Activated CD4-positive, alpha-beta memory T cell treated with anti-CD3 and anti-CD28 coated beads for 36 hours (primary cell): ENCODE results near the gene TMEM116. TPM values are rescaled to one million over a fixed set of nuclear protein-coding genes. Genes with fewer than 3 reads are reported as not detected.
"Not testable (repeated sequence)": the region's sequence is repeated elsewhere in the genome, so short reads cannot be mapped to it uniquely, and the experiment has no call there.

Experiments used
- CTCF ChIA-PET: fragments of 350-600 bp; sonication (Branson Sonifier 250); formaldehyde crosslinking; loops from one replicate; lab custom pipeline; 2021; ENCODE audit warnings: antibody characterized with exemption, inconsistent platforms; lab: Charles Lee
- POLR2A ChIA-PET: fragments of 350-600 bp; sonication (Branson Sonifier 250); formaldehyde crosslinking; loops from one replicate; lab custom pipeline; 2021; ENCODE audit warnings: antibody characterized with exemption; lab: Charles Lee
- DNase-seq: peaks from one replicate; pipeline ENCODE4 v3.0.0-alpha.2; 2020
- H3K27ac Mint-ChIP-seq: one replicate; pipeline ENCODE4 v1.8.0; 2021; ENCODE audit warnings: mixed read lengths
- H3K27me3 Mint-ChIP-seq: one replicate; pipeline ENCODE4 v1.8.0; 2021; ENCODE audit warnings: mixed read lengths
- H3K36me3 Mint-ChIP-seq: one replicate; pipeline ENCODE4 v1.8.0; 2021; ENCODE audit warnings: mixed read lengths
- H3K4me1 Mint-ChIP-seq: one replicate; pipeline ENCODE4 v1.8.0; 2021; ENCODE audit warnings: low read depth, mixed read lengths
- H3K4me3 Mint-ChIP-seq: one replicate; pipeline ENCODE4 v1.8.0; 2021; ENCODE audit warnings: mild to moderate bottlenecking, mixed read lengths
- H3K9me3 Mint-ChIP-seq: one replicate; pipeline ENCODE4 v1.8.0; 2021; ENCODE audit warnings: mixed read lengths
- intact Hi-C: fragments of 100-400 bp; cut with micrococcal nuclease; formaldehyde crosslinking; loops from one replicate; pipeline ENCODE4 v1.15.1; 2023
- total RNA-seq, 2 experiments: library from RNA; stranded (reverse); gene quantifications; one replicate each; pipeline ENCODE4 v1.2.3, GENCODE V29; 2021

TMEM116 gene
- 10 to 100 TPM; 14.0 to 17.1 TPM for total RNA-seq

DNA sequence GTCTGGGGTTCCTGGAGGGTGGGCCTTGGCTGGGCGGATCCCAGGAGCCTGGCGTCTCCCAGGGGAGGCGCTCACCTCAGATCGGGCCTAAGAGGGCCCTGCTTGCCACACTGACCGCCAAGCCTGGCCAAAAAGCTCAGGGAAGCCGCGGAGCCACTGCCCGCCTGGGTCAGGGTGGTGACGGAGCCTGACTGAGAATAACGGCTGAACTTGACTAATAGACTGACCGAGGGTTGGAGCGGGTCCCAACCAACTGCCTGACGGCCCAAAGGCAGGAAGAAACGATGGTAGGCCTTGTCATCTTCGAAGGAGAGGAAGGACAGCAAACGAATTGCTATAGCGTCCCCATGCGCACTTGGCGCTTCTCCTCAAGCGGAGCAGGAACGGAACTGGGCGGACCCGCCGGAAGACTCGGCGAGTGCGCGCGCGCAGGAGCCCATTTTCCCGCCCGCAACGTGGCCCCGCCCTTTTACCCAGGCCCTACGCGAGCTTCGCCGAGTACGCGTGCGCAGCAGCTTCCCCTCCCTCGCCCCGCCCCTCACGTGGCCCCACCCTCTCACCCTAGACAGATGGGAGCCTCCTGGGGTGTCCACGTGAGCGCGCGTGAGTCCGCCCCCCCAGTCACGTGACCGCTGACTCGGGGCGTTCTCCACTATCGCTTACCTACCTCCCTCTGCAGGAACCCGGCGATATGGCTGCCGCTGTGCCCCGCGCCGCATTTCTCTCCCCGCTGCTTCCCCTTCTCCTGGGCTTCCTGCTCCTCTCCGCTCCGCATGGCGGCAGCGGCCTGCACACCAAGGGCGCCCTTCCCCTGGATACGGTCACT, at the start of gene TMEM116, which contains the start of gene ERP29:
Gene TMEM116 (minus strand): TSS at position 391 of the 826 bp plus-strand sequence. CDS start 7,895 bp downstream, outside the sequence.
Gene ERP29 (plus strand): TSS at position 652 of the 826 bp plus-strand sequence. CDS start 40 bp downstream, at position 692.
- H3K9me3 Mint-ChIP-seq = peaks cover 7% of the 10 kb centered on the region
- H3K4me3 Mint-ChIP-seq = peak within 1 kb of the TSS; percentile 97
- H3K27ac Mint-ChIP-seq = peak within 1 kb of the TSS; percentile 99
- no peaks in the 10 kb centered on the region for H3K27me3 Mint-ChIP-seq
- H3K36me3 Mint-ChIP-seq = peaks cover 35% of the 10 kb centered on the region
- intact Hi-C loops = loop anchor here (1.0 to 10.0 kb wide), 9 partner anchors 12 to 418 kb away; partner anchors contain the start of genes ATXN2, MAPKAPK5 and RPL6
- POLR2A ChIA-PET = interaction anchor here (1.0 to 3.7 kb wide), 8 partner anchors 10 to 328 kb away, joined by 3 to 44 read pairs (median 7); partner anchors contain the start of genes ACAD10, BRAP, MAPKAPK5 and NAA25
- peaks cover 49% of the 10 kb centered on the region for H3K4me1 Mint-ChIP-seq
- CTCF ChIA-PET = interaction anchor here (0.8 to 2.9 kb wide), 18 partner anchors 9 to 187 kb away, joined by 3 to 35 read pairs (median 4); no protein-coding TSS in a partner anchor
- DNase-seq = peak; percentile 100

- Mint-ChIP-seq H3K27ac (peak overlapping the region; percentile 13), H3K9me3 (no peaks in the 10 kb centered on the region)
- CTCF ChIA-PET = no interaction called here
These were observed 48.2 kb upstream of the TMEM116 start for GRCh38 chr12:112061137-112061536.

GRCh38 chr12:112049351-112049750, 36.4 kb upstream of the TMEM116 start:
- ChIA-PET CTCF (no interaction called here), POLR2A (interaction anchor here (0.7 kb wide), 1 partner anchor 159 kb away, joined by 3 read pairs; no protein-coding TSS in a partner anchor)
- Mint-ChIP-seq H3K36me3 (peaks cover 42% of the 10 kb centered on the region), H3K4me3 (no peak overlapping the region), H3K27me3 (no peaks in the 10 kb centered on the region), H3K9me3 (no peaks in the 10 kb centered on the region), H3K4me1 (peaks cover 3% of the 10 kb centered on the region), H3K27ac (no peak overlapping the region)
- no peak for DNase-seq
- intact Hi-C loops = no loop called here

More at GRCh38 chr12:112061137-112061536, 48.2 kb upstream of the TMEM116 start:
- intact Hi-C loops = no loop called here
- no peaks in the 10 kb centered on the region for H3K4me1 Mint-ChIP-seq
- H3K27me3 Mint-ChIP-seq = no peaks in the 10 kb centered on the region
- no peak for DNase-seq
- POLR2A ChIA-PET = no interaction called here
- H3K4me3 Mint-ChIP-seq = no peak overlapping the region
- H3K36me3 Mint-ChIP-seq = peaks cover 38% of the 10 kb centered on the region

- peaks cover 30% of the 10 kb centered on the region for H3K36me3 Mint-ChIP-seq
- no peak overlapping the region for H3K4me3 Mint-ChIP-seq
- no peak for DNase-seq
- no peaks in the 10 kb centered on the region for H3K4me1 Mint-ChIP-seq
- H3K27ac Mint-ChIP-seq = no peak overlapping the region
- no peaks in the 10 kb centered on the region for H3K27me3 Mint-ChIP-seq
- intact Hi-C loops = no loop called here
- POLR2A ChIA-PET = no interaction called here
- no peaks in the 10 kb centered on the region for H3K9me3 Mint-ChIP-seq
- CTCF ChIA-PET = no interaction called here
These were observed 33.0 kb upstream of the TMEM116 start for GRCh38 chr12:112046003-112046402.

DNA sequence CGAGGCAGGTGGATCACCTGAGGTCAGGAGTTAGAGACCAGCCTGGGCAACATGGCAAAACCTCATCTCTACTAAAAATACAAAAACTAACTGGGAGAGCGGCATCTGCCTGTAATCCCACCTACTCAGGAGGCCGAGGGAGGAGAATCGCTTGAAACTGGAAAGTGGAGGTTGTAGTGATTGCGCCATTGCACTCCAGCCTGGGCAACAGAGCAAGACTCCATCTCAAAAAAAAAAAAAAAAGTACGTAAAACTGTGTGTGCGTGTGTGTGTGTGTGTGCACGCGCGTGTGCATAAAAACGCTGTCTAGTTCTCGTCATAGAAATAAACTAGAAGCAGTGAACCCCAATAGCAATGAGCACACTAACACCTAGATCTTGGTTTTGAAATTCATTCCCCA, 23.6 kb upstream of the TMEM116 start:
- H3K4me1 Mint-ChIP-seq, CTCF ChIA-PET, intact Hi-C loops, H3K9me3 Mint-ChIP-seq, DNase-seq, H3K4me3 Mint-ChIP-seq, H3K27ac Mint-ChIP-seq, H3K27me3 Mint-ChIP-seq: not testable (repeated sequence)
- POLR2A ChIA-PET = interaction anchor here (1.0 kb wide), 1 partner anchor 16 kb away, joined by 3 read pairs; no protein-coding TSS in a partner anchor
- peaks cover 45% of the 10 kb centered on the region for H3K36me3 Mint-ChIP-seq

DNA sequence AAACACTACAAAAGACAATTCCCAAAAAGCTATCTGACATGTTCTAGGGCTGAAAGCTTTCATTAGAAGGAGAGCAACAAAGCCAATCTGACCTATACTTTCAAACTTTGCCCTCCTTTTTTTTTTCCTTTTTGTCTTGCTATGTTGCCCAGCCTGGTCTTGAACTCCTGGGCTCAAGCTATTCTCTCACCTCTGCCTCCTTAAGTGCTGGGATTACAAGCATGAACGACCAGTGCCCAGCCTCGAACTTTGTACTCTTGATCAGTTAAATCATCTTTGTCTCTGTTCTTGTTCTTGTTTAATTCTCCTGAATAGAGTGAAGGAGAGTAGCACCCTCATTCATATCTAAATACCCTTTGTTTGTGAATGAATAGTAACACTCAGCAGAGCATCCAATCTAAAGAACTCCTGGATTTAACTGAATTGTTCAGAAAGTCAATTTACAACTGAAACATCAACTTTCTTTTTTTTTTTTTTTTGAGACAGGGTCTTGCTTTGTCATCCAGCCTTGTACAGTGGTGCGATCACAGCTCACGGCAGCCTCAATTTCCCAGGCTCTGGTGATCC, 22.3 kb upstream of the TMEM116 start:
- Mint-ChIP-seq H3K27ac (peak overlapping the region; percentile 30), H3K36me3 (peaks cover 46% of the 10 kb centered on the region), H3K4me3 (no peak overlapping the region), H3K9me3 (no peaks in the 10 kb centered on the region), H3K4me1 (peaks cover 10% of the 10 kb centered on the region), H3K27me3 (no peaks in the 10 kb centered on the region)
- no peak for DNase-seq
- intact Hi-C loops = no loop called here
- ChIA-PET POLR2A (interaction anchor here (0.6 kb wide), 1 partner anchor 360 kb away, joined by 4 read pairs; no protein-coding TSS in a partner anchor), CTCF (no interaction called here)

DNA sequence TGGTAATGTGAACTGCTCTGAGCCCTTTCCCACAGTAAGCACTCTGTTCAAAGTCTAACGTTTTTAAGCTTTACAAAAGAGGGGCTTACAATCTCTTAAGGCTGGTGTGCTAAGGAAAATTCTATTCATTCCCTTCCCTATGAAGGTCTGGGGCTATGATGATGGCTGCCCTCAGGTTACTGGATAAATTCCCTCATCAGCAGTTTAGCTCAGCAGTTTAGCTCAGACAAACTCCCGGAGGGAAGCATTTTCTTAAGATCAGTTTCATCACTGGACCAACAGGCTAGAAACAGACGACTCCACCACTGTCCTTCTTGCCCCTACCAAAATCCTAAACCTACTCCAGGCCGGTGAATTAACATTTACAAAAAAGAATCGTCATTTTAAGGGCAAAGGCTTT, 19.3 kb upstream of the TMEM116 start:
- peaks cover 33% of the 10 kb centered on the region for H3K36me3 Mint-ChIP-seq
- POLR2A ChIA-PET = no interaction called here
- peak overlapping the region; percentile 21 for H3K27ac Mint-ChIP-seq
- no peaks in the 10 kb centered on the region for H3K27me3 Mint-ChIP-seq
- H3K9me3 Mint-ChIP-seq = no peaks in the 10 kb centered on the region
- peaks cover 7% of the 10 kb centered on the region for H3K4me1 Mint-ChIP-seq
- H3K4me3 Mint-ChIP-seq = no peak overlapping the region
- CTCF ChIA-PET = interaction anchor here (0.6 kb wide), 2 partner anchors 9 to 1560 kb away, joined by 3 to 4 read pairs; no protein-coding TSS in a partner anchor
- intact Hi-C loops = no loop called here
- no peak for DNase-seq

GRCh38 chr12:112031472-112031871, 18.5 kb upstream of the TMEM116 start:
- CTCF ChIA-PET = no interaction called here
- H3K9me3 Mint-ChIP-seq = no peaks in the 10 kb centered on the region
- no peaks in the 10 kb centered on the region for H3K27me3 Mint-ChIP-seq

DNA sequence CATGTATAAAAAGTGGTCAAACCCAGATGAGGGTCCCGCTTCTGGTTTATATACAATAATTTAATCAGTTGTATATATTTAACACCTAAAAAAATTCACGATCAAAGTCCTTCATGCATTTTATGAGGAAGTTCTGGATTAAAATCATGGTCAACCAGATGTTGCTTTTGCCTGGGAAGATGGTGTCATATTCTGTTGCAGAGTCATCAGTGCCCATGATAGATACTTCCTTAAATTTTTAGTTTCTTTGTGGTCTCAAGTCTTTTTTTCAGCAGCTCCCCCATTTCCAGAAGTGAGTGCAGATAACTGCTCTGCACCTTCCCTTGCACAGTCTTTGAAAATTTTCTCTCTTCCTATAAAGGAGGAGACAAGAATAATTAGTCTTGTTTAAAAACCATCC, 16.3 kb upstream of the TMEM116 start:
- Mint-ChIP-seq H3K27ac (no peak overlapping the region), H3K9me3 (no peaks in the 10 kb centered on the region), H3K4me3 (no peak overlapping the region), H3K4me1 (peaks cover 16% of the 10 kb centered on the region), H3K36me3 (peaks cover 27% of the 10 kb centered on the region), H3K27me3 (no peaks in the 10 kb centered on the region)
- intact Hi-C loops = no loop called here
- no peak for DNase-seq
- CTCF ChIA-PET = interaction anchor here (1.3 kb wide), 1 partner anchor 84 kb away, joined by 4 read pairs; no protein-coding TSS in a partner anchor
- POLR2A ChIA-PET = no interaction called here

More at GRCh38 chr12:112031472-112031871, 18.5 kb upstream of the TMEM116 start:
- intact Hi-C loops = no loop called here
- POLR2A ChIA-PET = no interaction called here
- H3K4me1 Mint-ChIP-seq = peaks cover 7% of the 10 kb centered on the region
- H3K4me3 Mint-ChIP-seq = no peak overlapping the region
- no peak overlapping the region for H3K27ac Mint-ChIP-seq
- H3K36me3 Mint-ChIP-seq = peaks cover 29% of the 10 kb centered on the region
- DNase-seq = no peak

GRCh38 chr12:112025808-112026375, 12.9 kb upstream of the TMEM116 start:
- intact Hi-C loops = no loop called here
- POLR2A ChIA-PET = no interaction called here
- H3K9me3 Mint-ChIP-seq = no peaks in the 10 kb centered on the region
- CTCF ChIA-PET = interaction anchor here (0.9 kb wide), 1 partner anchor 81 kb away, joined by 3 read pairs; no protein-coding TSS in a partner anchor
- DNase-seq = no peak
- no peak overlapping the region for H3K4me3 Mint-ChIP-seq
- no peaks in the 10 kb centered on the region for H3K27me3 Mint-ChIP-seq
- peak overlapping the region; percentile 72 for H3K27ac Mint-ChIP-seq
- H3K4me1 Mint-ChIP-seq = peaks cover 23% of the 10 kb centered on the region
- peaks cover 30% of the 10 kb centered on the region for H3K36me3 Mint-ChIP-seq

DNA sequence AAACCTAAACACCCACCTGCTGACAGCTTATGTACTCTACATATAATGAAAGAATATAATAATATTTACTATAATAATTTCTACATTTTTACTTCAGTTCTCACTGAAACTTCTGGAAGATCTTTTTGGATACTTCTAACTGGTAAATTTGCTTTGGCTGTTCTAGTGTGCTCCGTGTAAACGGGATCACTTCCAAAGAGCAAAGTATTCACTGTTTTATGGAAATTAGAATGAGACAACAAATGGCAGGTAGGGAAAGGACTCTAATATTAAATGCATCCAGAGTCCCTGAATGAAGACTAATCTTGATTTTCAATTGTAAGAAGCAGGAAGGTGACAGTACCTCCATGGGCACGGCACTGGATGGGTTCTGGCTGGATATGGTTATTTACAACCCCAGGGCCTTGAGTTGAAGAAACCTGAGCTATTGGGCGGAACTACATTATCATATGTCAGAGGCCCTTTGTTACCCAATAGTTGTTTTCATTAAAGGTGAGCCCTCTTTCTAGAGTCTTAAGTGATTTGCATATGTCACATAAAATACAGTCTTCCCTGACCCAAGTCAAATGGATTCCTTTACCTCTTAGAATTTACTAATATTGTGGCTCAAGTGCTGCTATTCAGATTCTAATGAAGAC, 10.9 kb upstream of the TMEM116 start:
- Mint-ChIP-seq H3K36me3 (peaks cover 23% of the 10 kb centered on the region), H3K27me3 (no peaks in the 10 kb centered on the region), H3K9me3 (no peaks in the 10 kb centered on the region), H3K27ac (no peak overlapping the region), H3K4me1 (peaks cover 33% of the 10 kb centered on the region), H3K4me3 (no peak overlapping the region)
- ChIA-PET CTCF (interaction anchor here (0.8 to 3.0 kb wide), 4 partner anchors 9 to 79 kb away, joined by 3 to 10 read pairs (median 4); partner anchors contain the start of genes ERP29 and TMEM116), POLR2A (interaction anchor here (0.6 to 2.3 kb wide), 2 partner anchors 10 to 52 kb away, joined by 3 to 19 read pairs; partner anchors contain the start of gene ERP29)
- intact Hi-C loops = no loop called here
- no peak for DNase-seq
